CD4-positive, alpha-beta T cell treated with Interleukin-21 for 1 hour (primary cell): ENCODE data around the gene RBM44.
"Not testable (repeated sequence)": the region's sequence is repeated elsewhere in the genome, so short reads cannot be mapped to it uniquely, and the experiment has no call there.

Experiments used
- DNase-seq: peaks from one replicate; pipeline ENCODE4 v3.0.0-alpha.2; 2020

Gene RBM44

DNA sequence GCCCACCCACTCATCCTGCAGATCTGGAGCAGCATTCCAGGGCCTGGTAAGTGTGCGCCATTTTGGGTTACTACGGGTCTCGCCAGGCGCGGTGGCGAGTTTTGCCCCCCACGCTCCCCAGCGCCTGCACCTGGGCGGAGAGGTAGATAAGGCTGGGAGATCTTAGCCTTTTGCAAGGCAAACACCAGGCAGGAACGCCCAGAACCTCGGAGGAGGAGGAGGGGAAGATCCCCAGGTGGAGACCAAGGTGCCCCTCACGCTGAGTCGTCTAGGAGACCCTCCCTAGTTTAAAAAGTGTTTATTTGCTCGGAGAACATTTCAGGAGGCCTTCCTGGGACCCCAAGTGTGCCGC, 60.5 kb downstream of the RBM44 start:
- DNase-seq = no peak

DNA sequence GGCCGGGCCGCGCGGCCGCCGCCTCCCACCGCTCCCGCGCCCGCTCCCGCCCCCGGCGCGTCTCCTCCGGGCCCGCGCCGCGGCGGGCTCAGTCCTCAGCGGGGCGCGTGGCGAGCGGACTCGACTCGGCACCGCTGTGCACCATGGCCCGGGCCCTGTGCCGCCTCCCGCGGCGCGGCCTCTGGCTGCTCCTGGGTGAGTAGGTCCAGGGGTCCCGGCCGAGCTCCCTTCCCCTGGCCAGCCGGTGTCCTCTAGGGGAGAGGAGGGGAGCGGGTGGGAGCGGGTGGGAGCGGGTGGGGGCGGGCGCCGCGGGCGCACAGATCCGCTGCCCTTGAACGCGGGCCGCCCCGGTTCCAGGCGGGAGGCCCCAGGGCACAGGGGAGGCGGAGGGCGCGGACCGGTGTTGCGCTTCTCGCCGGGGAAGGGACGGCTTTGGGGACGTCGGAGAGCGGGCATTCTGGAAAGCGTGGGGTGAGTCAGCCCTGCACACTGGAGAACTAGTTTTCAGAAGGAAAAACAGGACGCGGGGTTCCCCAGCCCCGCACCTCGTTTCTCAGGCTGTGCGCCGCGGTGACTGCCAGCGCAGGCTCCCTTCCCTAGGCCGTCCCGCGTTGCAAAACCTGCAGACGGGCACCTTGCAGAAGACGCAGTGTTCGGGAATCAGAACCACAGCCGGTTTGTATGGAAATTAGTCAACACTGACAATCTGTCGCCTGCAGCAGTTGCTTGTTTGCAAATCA, 61.1 kb downstream of the RBM44 start, which contains the start of gene RAMP1:
Gene RAMP1, plus strand, starts transcription at position 91 of the 740 bp plus-strand sequence. Its CDS starts 53 bp downstream, at position 144.
- no peak for DNase-seq

DNA sequence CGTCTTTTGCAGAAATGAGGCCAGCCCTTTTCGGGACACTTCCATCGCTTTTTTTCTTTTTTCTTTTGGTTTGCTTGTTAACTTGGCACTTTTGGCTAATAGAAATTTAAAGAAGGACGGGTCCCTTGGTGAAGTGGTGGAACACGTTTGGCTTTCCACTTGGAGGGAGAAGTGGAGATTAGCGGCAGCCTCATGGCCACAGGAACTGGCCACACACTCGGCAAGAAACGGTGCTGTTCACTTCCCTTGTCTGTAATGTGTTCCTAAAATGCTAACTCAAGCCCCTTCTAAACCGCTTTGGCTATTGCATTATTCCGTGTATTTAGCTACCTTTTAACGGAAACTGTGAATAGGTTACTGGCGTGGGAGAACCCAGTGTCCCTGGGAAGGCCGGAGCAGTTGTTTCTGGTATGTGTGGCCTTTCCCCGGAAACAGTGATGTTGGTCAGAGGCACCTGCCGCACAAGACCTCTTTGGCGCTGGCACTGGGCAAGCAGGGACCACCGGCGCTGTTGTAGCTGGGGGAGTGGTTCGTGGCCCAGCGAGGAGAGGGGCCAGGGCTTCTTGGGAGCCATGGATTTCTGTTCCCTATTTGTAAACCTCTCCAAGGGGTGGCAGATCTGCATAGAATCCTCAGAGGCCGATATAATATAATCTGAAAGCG, 61.8 kb downstream of the RBM44 start:
- DNase-seq = no peak

DNA sequence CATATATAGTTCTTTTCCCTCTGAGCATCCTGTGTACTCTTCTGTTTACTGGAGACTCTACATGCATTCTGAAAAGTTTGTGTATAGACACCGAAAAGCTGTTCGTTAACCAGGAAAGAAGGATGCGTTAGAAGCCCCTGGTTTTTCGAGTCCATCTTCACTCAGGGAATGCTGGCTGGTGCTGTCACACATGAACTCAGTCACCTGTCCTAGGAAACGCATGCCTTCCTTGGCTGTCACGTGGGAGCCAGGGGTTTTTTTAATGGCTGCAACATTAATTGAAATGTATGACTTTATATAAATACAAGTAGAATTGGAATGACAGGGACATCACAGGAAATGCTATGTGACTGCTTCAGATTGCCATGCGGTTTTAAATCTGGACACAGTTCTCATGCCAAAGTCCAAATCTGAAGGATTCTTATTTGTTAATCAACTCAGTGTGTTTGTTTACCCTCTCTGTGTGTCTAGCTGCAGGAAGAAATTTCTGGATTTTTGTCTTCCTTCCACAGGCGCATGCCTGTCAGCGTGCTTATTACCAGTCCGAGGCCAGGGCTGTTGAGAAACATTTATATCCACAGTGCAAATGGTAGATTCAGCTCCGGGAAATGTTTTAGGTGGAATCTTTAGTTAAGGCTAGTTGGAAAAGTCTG, 63.4 kb downstream of the RBM44 start:
- DNase-seq = no peak

DNA sequence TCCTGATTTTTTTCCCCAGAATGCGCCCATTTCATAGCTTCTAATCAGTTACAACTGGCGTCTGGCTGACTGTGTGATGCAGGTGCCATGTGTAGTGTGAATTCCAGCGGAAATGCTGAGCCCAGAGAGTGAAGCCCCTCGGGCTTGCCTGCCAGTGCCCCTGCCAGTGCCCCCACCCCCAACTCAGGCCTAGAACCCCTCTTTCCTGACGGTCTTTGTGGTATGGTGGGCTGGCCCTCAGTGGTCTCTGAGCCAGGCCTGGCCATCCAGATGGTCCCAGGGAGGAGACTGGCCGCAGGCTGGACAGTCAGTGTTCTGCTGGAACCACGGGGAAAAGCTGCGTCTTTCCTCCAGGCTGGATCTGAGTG, 63.9 kb downstream of the RBM44 start:
- DNase-seq = no peak

DNA sequence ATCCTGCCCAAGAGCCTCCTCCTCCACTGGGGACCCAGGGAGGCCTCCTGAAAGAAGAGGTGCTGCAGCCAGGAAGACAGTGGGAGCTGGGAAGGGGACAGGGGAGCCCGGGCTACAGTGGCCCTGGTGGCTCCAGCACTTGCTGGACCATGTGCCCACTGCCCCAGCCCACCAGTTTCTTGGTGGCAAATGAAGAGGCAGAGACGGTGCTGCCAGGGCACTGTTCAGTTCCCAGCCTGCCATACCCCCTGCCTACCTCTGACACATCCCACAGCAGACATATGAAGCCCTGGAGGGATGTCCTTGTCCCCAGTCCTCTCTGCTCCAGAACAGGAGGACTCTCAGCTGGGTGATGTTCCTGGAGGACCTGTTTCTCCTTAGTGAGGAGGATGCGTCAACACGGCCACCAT, 64.5 kb downstream of the RBM44 start:
- no peak for DNase-seq

GRCh38 chr2:237863689-237864443, 65.3 kb downstream of the RBM44 start:
- DNase-seq = no peak

DNA sequence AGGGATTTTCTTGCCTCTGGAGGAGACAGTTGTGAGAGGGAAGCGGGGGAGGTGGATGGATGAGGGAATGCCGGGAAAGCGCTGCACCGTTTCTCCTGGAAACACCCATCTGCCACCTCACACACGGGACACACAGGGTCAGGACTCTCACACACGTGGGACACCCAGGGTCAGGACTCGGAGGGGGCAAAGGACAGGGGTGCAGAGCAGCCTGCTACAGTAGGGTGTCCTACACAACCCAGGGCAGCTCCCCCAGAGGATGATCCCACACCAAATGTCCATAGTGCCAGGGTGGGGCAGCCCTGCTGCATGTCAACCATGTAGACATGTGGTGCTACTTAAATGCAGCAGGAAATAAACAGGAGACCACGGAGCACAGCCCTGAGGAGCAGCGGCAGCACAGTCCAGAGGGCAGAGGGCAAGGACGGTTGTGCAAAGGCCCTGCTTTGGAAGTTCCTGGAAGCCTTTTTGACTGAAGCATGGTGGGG, 65.9 kb downstream of the RBM44 start:
- no peak for DNase-seq

- DNase-seq = no peak
These were observed 66.5 kb downstream of the RBM44 start for GRCh38 chr2:237864940-237865622.

DNA sequence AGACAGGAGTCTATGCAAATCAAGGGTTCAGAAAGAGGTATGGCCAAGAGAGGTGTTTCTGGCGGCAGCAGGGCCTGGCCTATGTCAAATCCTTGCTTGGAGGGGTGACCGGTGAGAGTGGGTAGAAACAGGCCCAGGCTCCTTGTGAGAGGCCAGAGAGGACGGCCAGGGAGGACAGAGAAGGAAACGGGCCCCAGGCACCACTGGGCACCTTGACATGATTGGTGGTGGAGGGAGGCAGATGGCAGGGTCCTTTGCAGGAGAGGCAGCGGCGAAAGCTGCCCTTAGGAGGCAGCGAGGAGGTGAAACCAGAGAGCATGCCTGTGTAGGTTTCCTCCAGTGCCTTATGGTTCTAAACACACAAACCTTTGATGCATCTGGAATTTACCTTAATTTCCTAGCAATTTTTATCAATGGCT, 67.1 kb downstream of the RBM44 start:
- DNase-seq = no peak

GRCh38 chr2:237866101-237866621, 67.6 kb downstream of the RBM44 start:
- no peak for DNase-seq

- DNase-seq = no peak
These were observed 68.9 kb downstream of the RBM44 start for GRCh38 chr2:237867465-237867864.

DNA sequence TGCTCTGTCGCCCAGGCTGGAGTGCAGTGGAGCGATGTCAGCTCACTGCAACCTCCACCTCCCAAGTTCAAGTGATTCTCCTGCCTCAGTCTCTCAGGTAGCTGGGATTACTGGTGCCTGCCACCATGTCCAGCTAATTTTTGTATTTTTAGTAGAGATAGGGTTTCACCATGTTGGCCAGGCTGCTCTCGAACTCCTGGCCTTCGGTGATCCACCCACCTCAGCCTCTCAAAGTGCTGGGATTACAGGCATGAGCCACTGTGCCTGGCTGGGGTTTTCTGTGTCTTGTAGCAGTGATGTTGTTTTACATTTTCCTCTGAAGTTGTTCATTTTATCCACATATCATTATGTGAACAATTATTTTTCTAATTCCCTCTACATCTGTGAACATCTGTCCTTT, 69.5 kb downstream of the RBM44 start:
- not testable (repeated sequence) for DNase-seq

GRCh38 chr2:237868631-237869342, 70.2 kb downstream of the RBM44 start:
- no peak for DNase-seq

- no peak for DNase-seq
These were observed 70.9 kb downstream of the RBM44 start for GRCh38 chr2:237869343-237870102.

GRCh38 chr2:237870126-237870525, 71.5 kb downstream of the RBM44 start:
- DNase-seq = no peak

DNA sequence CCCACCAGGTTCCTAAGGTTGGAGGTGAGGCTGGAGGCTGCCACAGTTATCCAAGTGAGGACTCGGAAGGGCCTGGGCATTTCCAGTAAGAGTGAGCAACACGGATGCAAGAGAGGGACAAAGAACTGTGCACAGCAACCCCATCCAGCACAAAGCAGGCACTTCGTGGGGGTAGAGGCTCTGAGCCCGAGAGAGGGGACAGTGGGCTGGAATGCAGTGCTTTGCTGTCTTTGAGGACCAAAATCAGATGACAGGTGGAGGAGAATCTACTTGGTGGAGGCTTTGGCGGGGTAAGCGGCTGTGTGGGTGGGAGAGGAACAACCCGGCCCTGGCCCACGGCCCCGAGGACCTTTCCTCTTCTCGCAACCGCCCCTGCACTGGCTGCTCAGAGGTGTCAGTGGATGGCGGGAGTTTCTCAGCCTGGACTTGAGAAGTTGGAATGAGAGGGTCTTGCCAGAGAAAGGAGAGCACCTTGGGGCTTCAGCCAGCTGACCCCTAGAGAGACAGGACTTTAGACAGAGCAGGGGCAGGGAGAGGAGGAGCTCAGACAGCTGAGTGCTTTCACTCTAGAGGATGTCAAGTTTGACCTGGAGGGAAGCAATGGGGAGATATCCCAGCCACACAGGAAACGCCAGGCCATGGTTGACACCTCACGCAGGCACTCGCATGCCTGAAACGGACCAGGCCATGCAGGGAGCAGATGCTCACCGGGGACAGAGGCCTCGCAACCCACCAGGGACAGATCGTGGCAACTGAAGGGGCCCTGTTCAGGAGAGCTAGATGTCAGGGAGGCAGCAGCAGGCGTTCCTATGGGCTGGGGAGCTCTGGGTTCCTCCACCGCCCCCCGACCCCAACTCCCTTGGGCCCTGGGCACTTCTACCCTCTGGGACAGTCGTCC, 72.4 kb downstream of the RBM44 start:
- DNase-seq = no peak

DNA sequence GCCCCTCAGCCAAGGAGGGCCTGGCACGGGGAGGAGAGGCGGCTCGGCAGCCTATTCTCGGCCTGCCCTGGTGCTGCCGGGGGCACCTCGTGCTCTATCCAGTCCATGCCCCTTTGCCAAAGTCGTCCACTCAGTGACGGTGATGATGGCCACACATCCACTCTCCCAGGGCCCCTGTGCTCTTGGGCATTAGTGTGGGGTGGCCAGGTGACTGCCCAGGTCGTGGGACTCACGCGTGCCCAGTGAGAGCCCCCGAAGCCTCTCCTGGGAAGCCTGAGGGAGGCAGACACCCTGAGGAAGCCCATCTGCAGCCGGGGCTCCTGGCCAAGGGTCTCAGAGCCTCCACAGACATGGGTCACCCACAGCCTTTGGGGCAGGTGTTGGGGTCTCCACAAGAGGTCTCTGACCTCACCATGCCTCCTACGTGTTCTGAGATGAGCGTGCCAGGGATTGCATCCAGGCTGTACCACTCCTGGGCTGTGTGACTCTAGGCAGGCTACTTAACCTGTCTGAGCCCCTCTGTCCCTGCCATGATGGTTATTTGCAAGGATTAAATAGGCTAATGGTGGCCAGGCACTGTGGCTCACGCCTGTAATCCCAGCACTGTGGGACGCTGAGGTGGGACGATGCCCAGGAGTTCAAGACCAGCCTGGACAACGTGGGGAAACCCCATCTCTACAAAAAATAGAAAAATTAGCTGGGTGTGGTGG, 73.8 kb downstream of the RBM44 start:
- no peak for DNase-seq

DNA sequence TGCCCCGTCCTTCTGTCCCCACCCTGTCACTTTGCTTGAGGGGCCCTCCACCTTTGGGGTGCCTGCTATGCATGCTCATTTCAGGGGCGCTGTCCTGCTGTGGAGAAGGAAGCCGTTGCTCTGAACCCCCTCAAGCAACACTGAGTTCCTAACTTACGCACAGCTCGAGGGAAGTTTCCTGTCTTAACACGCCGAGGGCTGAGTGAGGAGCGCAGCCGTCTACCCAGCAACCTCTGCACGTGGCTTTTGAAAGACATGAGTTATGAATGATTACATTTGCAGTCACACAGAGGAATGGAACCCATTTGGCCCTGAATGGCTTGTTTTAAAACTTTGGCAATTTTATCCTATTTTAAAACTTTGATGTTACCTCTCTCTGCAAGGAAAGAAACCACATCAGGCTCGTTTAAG, 74.8 kb downstream of the RBM44 start:
- no peak for DNase-seq
